Measurements from ENCODE around the gene XIAP.
"Not testable (repeated sequence)": the region's sequence is repeated elsewhere in the genome, so short reads cannot be mapped to it uniquely, and the experiment has no call there.

The XIAP gene

GRCh38 chrX:123876844-123877243, 17.0 kb downstream of the XIAP start:
- no peak for DNase-seq

DNA sequence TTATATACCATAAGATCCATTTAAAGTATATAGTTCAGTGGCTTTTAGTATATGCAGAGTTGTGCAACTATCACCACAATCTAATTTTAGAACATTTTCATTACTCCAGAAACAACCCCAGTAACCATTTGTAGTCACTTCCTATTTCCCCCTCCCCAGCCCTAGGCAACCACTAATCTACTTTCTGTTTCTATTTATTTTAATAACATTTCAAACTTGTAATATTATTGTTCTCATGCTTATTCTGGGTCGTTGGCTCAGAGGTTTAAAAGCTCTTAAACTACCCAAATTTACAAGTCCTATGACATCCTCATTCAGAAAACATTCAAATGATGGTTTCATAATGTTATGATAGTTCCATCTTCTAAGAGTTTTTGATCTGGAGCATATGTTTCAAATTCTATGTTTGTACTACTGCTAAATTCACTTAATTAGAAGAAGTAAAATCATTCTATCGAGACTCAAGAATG, 18.4 kb downstream of the XIAP start:
- DNase-seq, result no peak

DNA sequence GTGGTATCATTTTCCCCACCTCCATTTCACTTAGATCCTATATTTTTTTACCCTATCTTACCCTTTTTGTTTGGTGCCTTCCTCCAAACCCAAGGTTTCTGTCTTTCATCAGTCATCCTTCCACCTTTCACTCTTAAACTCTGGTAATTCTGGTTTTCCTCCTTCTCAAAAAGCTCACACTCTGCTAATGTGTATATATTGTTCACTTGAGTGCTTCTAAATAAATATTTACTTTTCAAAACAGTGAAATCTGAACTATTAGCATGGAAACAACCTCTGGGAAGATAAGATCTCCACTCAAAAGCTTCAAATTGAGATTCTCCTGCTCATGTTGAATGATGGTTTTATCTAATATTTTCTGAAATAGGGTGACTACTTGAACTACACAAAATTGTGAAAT, 21.5 kb downstream of the XIAP start:
- DNase-seq, result no peak

- no peak for DNase-seq
Measured at GRCh38 chrX:123882391-123882790, 22.5 kb downstream of the XIAP start.

DNA sequence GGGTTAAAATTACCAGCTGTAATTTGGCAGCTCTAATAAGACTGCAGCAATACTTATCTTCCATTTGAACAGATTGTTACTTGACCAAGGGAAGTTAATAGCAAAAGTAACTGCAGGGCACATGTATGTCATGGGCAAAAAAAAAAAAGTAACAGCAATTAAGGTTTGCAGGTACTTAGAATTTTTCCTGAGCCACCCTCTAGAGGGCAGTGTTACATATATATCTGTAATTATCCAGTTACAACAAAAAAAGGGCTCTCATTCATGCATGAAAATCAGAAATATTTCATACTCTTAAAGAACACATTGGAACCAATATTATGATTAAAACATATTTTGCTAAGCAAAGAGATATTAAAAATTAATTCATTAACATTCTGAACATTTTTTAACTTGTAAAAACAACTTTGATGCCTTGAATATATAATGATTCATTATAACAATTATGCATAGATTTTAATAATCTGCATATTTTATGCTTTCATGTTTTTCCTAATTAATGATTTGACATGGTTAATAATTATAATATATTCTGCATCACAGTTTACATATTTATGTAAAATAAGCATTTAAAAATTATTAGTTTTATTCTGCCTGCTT, 25.1 kb downstream of the XIAP start:
- DNase-seq, result peak; percentile 14

DNA sequence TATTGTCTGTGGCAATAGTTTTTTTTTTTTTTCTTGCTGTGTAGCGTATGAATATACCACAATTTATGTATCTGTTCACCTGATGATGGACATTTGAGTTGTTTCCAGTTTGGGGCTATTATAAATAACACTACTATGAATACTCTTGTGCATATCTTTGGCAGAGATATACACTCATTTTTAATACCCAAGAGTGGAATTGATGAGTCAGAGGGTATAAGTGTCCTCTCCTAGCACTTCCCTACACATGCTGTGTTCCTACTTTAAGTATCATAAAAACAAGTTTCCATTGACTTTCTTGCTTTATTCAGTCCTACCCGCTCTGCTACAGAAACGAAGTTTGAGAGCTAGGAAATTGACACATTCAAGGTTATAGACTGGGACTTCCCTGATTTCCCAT, 39.8 kb downstream of the XIAP start:
- DNase-seq, result no peak

DNA sequence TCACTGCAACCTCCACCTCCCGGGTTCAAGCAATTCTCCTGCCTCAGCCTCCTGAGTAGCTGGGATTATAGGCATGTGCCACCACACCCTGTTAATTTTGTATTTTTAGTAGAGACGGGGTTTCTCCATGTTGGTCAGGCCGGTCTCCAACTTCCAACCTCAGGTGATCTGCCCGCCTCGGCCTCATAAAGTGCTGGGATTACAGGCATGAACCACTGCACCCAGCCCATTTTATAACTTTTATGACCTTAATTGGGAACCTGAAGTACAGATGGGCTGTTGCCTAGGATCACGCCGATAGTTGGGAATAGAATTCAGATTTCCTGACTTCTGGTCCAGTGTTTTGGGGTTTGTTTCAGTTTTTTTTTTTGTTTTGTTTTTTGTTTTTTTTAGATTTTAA, 43.4 kb downstream of the XIAP start:
- not testable (repeated sequence) for DNase-seq

DNA sequence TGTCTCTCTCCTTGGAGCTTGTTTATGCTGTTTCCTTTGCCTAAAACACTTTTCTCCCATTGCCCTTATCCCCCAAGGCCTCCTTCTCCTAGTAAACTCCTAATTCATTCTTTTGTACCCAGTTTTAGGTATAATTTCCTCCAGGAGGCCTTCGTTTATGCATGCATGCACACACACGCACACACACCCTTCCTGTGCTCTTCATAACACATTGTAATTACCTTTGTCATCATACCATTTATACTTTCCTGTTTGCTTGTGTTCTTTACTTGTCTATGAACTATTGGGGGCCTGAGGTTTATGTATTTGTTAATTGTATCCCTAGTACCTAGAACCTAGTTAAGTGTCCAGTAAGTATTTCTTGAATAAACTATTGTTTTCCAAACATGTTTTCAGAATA, 45.5 kb downstream of the XIAP start:
- no peak for DNase-seq

- no peak for DNase-seq
Measured at GRCh38 chrX:123906557-123907316, 46.9 kb downstream of the XIAP start.

- no peak for DNase-seq
Measured at GRCh38 chrX:123909523-123909922, 49.7 kb downstream of the XIAP start.

DNA sequence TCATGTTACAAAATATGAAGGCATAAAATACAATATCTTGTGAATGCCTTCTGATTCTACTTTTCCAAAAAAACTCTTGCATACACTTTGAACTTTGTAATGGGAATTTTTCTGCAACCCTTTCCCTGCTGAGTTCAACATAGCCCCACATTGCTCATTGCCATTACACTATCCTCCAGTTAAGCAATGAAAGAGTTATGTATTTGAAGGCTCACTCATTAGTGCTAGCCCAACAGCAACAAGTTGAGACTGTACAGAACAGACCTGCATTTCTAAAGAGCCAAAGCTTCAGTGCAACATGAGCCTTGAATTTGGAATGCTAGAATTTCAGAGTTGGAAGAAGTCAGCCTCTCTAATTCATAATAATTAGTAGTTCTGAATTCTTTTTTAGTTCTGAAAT, 57.2 kb downstream of the XIAP start:
- DNase-seq, result no peak

DNA sequence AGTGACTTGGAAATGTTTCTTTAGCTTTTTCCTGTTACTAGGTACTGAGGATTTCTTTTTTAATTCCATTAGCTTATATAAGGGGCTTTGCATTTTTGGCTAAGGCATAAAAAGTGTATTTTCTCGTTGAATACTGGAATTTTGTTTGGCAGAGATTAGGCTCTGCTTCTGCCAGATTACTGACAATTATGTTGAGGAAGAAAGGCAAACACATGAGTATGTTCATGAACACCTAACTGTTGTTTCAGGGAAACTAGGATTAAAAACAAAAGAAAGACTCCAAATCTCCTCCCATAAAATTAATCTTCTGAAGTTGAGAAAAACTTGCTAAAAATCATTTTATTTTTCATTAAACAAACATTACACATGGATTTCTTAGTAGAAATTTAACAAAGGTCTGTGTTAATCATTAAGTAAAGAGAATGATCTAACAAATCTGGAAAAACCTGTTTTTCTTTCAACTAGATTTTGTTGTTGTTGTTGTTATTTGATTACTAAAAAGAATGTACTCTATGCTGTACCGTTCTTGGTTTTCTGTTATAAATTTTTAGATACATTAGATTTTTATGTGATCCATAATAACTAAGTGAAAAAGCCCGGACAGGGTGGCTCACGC, 58.4 kb downstream of the XIAP start:
- DNase-seq, result no peak

DNA sequence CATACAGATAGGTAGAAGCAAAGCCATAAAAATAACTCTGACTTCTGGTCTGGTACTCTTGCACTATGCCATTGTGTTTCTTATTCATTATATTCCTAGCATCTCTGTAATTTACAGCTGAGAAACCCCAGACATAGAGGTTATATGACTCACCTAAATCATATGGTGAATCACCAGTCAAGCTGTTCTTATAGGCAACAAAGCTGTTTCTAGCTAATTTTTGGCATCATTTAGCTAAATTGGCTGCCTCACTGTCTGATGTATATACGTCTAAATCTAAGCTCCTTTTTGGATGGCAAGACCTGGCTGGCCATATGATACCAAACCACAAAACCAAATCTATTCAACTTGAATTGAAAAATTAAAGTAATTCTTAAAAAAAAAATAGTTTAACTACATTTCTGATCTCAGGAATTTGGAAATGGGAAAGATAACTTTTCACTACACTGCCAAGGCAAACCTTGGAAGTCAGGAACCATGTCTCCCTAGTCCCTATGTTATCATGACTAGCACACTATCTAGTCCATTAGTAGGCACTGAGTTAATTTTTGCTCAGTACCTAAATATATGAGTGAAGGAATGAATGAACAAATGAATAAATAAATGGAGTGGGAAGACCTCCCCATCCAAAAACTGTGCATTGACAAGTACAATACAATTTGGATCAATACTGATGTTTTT, 60.4 kb downstream of the XIAP start:
- DNase-seq, result no peak

DNA sequence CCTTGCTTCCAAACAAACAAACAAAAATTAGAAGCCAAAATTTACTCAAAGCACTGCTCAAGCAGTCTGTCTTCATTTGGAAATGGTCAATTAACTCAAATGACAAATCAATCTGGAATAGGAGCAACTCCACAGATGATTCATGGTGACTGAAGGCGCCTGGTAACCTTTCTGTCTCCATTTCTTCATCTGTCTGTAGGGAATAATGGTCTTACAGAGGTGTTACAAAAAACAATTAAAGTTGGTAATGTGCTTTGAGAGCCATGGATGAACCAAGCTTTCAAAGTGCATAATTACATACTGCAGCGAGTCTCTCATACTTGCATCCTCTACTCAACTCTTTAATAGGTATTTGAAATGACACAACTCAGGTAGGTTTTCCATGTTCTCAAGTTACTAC, 63.4 kb downstream of the XIAP start:
- no peak for DNase-seq

- no peak for DNase-seq
Measured at GRCh38 chrX:123924186-123924585, 64.3 kb downstream of the XIAP start.

DNA sequence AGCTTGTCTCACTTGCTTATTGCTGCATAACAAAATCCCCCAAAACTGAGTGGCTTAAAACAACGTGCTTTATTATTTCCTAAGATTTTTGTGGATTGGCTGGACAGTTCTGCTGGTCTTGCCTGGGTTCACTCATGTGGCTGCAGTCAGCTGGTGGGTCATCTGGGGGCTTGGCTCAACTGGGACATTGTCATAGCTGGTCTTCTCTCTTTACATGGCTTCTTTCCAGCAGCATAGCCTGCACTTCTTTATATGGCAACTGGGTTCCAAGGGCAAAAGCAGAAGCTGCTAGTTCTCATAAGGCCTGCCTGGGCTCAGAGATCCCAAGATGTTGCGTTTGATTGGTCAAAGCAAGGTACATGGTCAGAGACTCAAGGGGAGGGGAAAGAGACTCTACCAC, 68.0 kb downstream of the XIAP start:
- no peak for DNase-seq

- DNase-seq, result not testable (repeated sequence)
Measured at GRCh38 chrX:123932055-123932454, 72.2 kb downstream of the XIAP start.

DNA sequence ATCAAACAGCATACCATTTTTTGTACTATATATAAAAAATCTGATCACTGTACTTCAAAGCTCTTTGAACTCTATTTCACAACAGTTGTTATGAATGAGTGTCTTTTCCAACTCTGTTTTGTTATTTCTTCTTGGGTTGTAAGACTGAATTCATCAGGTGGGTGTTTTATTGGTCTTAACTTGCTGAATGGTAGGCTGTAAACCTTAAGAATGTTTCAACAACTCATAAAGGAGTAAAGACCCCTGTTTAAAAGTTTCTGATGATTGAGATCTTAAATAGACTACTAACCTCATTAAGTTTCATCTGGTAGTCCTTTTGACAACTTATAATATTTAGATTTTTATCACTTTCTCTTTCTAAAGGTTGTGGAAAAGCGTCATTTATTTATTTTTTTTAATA, 83.2 kb downstream of the XIAP start:
- DNase-seq, result no peak

DNA sequence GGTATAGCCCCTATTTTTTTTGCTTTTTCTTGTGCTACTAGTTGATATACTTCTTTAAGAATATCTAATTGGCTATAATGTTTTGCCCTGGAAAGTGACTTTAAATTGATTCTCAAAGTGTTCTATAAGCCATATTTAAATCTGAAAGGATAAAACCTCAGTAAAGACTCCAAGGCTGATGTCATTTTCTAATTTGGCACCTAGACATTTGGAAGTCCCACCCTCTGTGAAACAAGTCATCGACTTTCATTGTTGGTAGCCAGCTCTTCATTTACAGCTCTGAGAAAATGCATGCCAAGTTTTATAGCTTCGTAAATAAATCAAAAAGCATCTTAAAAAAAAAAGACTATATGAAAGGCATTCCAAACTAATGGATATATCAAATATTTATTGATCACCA, 83.6 kb downstream of the XIAP start:
- no peak for DNase-seq

- no peak for DNase-seq
Measured at GRCh38 chrX:123949846-123950245, 90.0 kb downstream of the XIAP start.

- peak; percentile 25 for DNase-seq
Measured at GRCh38 chrX:123959281-123960063, 99.6 kb downstream of the XIAP start.

- no peak for DNase-seq
Measured at GRCh38 chrX:123960956-123961267, 101.1 kb downstream of the XIAP start.
